Activated naive CD4-positive, alpha-beta T cell treated with anti-CD3 and anti-CD28 coated beads, Interleukin-2, amount 10 ng/mL, durations not matched to agents 7 days and 5 days (primary cell): ENCODE measurements around the gene POLR2A.
A peak's percentile ranks its signal among the peaks of the same experiment; 100 is the strongest.
"Not testable (repeated sequence)": the region's sequence is repeated elsewhere in the genome, so short reads cannot be mapped to it uniquely, and the experiment has no call there.

Source experiments
- CTCF ChIA-PET: fragments of 350-600 bp; sonication (Branson Sonifier 250); formaldehyde crosslinking; loops from one replicate; lab custom pipeline; 2021; ENCODE audit warnings: antibody characterized with exemption; lab: Charles Lee
- DNase-seq: peaks from one replicate; pipeline ENCODE4 v3.0.0-alpha.2; 2020
- H3K27ac Mint-ChIP-seq: one replicate; pipeline ENCODE4 v1.8.0; 2021; ENCODE audit warnings: mild to moderate bottlenecking, moderate library complexity, mixed read lengths
- H3K27me3 Mint-ChIP-seq: one replicate; pipeline ENCODE4 v1.8.0; 2021; ENCODE audit warnings: mild to moderate bottlenecking, mixed read lengths
- H3K36me3 Mint-ChIP-seq: one replicate; pipeline ENCODE4 v1.8.0; 2021; ENCODE audit warnings: mixed read lengths
- H3K4me1 Mint-ChIP-seq: one replicate; pipeline ENCODE4 v1.8.0; 2021; ENCODE audit warnings: mixed read lengths
- H3K4me3 Mint-ChIP-seq: one replicate; pipeline ENCODE4 v1.8.0; 2021; ENCODE audit warnings: mild to moderate bottlenecking, moderate library complexity, mixed read lengths
- H3K9me3 Mint-ChIP-seq: one replicate; pipeline ENCODE4 v1.8.0; 2021; ENCODE audit warnings: mixed read lengths

POLR2A gene

DNA sequence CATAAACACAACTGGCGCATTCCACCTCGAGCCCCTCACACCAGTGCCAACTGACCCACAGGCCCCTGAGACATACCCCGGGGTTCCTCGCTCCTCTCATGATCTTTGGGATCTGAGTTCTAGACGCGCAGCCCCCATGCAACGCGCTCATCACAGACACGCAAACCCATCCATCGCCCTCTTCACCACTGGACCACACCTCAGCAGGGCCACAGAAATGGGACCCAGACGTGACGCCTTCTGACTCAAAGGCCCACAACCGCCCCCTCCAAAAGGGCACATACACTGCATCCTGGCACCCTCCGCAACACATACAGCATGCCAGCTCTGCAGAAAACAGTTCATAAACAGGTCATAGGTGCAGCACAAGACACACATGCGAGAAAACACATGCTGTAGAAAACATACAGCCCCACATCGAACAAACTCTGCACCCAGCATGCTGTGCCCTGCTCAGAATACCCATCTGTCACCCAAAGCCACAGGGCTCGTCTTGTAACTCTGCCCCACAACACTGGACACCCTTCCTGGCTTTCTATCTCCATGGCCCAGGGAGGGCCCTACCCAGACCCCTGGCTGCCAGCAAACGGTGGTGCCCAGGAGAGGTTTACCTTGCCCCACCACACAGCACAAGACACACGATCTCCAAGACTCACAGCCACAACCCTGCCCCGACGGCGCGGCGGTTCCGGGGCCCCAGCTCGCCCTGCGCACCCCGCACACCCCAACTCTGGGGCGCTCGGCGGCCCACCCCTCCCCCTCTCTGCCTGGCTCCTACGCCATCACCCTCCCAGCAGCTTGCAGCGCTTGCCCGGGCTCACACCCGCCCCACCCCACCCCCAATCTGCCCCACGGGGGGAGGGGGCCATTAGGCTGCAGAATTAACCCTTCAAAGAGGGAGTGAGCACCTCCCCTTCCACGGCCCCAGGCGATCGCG, 5.6 kb upstream of the POLR2A start:
- peak overlapping the region; percentile 79 for H3K4me3 Mint-ChIP-seq
- peak; percentile 81 for DNase-seq
- H3K27me3 Mint-ChIP-seq: no peaks in the 10 kb centered on the region
- CTCF ChIA-PET: interaction anchor here (1.4 kb wide), 1 partner anchor 40 kb away, joined by 3 read pairs; no protein-coding TSS in a partner anchor
- peaks cover 18% of the 10 kb centered on the region for H3K36me3 Mint-ChIP-seq
- H3K4me1 Mint-ChIP-seq: peaks cover 67% of the 10 kb centered on the region
- no peaks in the 10 kb centered on the region for H3K9me3 Mint-ChIP-seq
- H3K27ac Mint-ChIP-seq: peak overlapping the region; percentile 78

DNA sequence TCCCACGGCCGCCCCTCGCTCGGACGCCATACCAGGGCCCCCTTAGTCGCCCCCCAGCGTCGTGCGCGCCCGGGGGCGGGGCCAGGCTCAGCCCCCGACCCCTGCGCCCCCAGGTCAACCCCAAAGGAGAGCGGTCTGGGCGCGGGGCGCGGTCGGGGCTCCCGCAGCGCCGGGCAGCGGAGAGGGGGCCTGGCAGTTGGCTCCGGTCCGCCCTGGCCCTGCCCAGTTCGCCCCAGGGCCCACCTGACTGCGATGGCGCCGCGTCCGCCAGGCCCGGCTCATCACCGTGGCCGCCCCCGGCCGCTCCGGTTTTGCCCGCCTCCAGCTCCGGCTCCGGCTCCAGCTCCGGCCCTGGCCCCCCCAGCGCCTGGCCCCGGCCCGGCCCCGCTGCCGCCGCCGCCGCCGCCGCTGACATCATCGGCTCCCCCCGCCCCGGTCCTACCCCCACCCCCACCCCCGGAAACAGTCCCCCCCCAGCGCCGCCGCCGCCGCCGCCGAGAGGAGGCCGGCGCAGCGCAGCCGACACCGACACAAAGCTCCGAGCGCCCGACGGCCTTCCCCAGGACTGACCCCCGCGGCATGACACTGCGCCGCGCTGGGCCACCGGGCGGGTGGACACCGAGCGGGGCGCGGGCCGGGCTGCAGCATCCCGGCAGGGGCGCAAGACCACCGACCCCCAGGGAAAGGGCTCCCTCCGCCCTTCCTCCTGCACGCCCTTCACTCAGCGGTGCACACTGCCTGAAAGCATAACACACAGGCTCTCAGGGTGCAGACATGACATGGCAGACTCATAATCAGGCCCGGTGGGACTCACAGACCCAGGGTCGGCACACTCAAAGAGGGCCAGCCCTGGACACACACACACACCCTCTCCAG, 4.7 kb upstream of the POLR2A start, which contains the start of gene ZBTB4:
Gene ZBTB4, minus strand, starts transcription at position 419 of the 876 bp plus-strand sequence. CDS start 12,830 bp downstream, outside the sequence.
- H3K9me3 Mint-ChIP-seq: no peaks in the 10 kb centered on the region
- H3K4me1 Mint-ChIP-seq: peaks cover 67% of the 10 kb centered on the region
- no peaks in the 10 kb centered on the region for H3K27me3 Mint-ChIP-seq
- peak within 1 kb of the TSS; percentile 90 for H3K4me3 Mint-ChIP-seq
- peak within 1 kb of the TSS; percentile 95 for H3K27ac Mint-ChIP-seq
- peaks cover 18% of the 10 kb centered on the region for H3K36me3 Mint-ChIP-seq
- CTCF ChIA-PET: interaction anchor here (0.8 to 3.9 kb wide), 3 partner anchors 43 to 124 kb away, joined by 3 to 19 read pairs (median 3); partner anchors contain the start of gene TMEM102
- peak; percentile 72 for DNase-seq

DNA sequence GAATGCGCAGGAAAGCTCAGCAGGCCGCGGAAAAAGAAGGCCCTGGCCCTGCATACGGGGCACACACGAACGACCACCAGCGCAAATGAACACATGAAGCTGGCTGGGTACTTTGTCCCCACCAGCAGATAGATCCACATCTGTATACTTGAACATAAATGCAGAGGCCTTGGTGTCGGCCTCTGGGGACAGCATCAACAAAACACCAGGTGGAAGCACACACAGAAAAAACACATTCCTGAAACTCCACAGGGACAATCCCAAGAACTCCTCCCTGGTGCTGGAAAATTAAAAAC, 4.1 kb upstream of the POLR2A start:
- peaks cover 72% of the 10 kb centered on the region for H3K4me1 Mint-ChIP-seq
- CTCF ChIA-PET: interaction anchor here (0.8 to 3.9 kb wide), 3 partner anchors 44 to 124 kb away, joined by 3 to 19 read pairs (median 3); partner anchors contain the start of gene TMEM102
- H3K4me3 Mint-ChIP-seq: peak overlapping the region; percentile 90
- H3K9me3 Mint-ChIP-seq: no peaks in the 10 kb centered on the region
- DNase-seq: no peak
- peaks cover 21% of the 10 kb centered on the region for H3K36me3 Mint-ChIP-seq
- no peaks in the 10 kb centered on the region for H3K27me3 Mint-ChIP-seq
- H3K27ac Mint-ChIP-seq: peak overlapping the region; percentile 95

DNA sequence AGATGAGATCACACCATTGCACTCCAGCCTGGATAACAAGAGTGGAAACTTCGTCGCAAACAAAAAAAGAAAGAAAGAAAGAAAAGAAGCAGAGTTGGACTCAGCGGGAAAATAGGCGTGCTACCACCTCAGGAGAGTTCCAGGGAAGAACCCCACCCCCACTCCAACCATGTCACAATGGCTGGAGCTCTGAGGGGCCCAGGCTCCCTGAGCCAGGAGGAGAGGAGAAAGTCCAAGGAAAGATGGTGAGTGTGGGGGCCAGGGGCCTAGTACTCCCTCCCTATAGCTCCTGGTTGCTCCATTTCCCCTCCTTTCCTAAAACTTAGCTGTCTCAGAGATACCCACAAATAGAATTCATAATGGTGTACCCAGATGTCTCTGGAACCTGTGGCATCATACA, 2.9 kb upstream of the POLR2A start, which contains the start of gene SLC35G6:
Gene SLC35G6, plus strand, starts transcription at position 172 of the 400 bp plus-strand sequence. Its CDS starts 71 bp downstream, at position 243.
- peaks cover 24% of the 10 kb centered on the region for H3K36me3 Mint-ChIP-seq
- H3K9me3 Mint-ChIP-seq, DNase-seq, H3K27me3 Mint-ChIP-seq: not testable (repeated sequence)
- CTCF ChIA-PET: interaction anchor here (3.9 kb wide), 1 partner anchor 45 kb away, joined by 19 read pairs; the partner anchor contains the start of gene TMEM102
- peak within 1 kb of the TSS; percentile 95 for H3K27ac Mint-ChIP-seq
- H3K4me3 Mint-ChIP-seq: peak within 1 kb of the TSS; percentile 90
- H3K4me1 Mint-ChIP-seq: peaks cover 75% of the 10 kb centered on the region

DNA sequence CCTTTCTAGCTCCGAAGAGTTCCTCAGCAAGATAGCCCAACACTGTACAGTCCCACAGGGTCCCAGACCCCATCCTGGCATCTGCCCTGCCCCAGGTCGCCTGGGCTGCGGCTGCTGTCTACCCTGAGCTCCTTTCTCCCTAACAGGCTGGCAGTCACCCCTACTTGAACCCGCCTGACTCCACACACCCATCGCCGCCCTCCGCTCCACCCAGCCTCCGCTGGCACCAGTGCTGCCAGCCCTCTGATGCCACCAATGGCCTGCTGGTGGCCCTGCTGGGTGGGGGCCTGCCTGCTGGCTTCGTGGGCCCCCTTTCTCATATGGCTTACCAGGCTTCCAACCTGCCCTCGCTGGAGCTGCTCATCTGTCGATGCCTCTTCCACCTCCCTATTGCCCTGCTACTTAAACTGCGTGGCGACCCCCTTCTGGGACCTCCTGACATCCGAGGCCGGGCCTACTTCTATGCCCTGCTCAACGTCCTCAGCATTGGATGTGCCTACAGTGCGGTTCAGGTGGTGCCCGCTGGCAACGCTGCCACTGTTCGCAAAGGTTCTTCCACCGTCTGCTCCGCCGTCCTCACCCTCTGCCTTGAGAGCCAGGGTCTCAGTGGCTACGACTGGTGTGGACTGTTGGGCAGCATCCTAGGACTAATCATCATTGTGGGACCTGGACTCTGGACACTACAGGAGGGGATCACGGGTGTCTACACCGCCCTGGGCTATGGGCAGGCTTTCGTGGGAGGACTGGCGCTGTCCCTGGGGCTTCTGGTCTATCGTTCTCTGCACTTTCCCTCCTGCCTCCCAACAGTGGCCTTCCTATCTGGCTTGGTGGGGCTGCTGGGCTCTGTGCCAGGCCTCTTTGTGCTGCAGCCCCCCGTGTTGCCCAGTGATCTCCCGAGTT, 2.1 kb upstream of the POLR2A start:
- not testable (repeated sequence) for H3K27me3 Mint-ChIP-seq, DNase-seq, H3K9me3 Mint-ChIP-seq
- peaks cover 22% of the 10 kb centered on the region for H3K36me3 Mint-ChIP-seq
- peak overlapping the region; percentile 100 for H3K27ac Mint-ChIP-seq
- CTCF ChIA-PET: interaction anchor here (3.9 kb wide), 1 partner anchor 46 kb away, joined by 19 read pairs; the partner anchor contains the start of gene TMEM102
- peak overlapping the region; percentile 99 for H3K4me3 Mint-ChIP-seq
- H3K4me1 Mint-ChIP-seq: peaks cover 74% of the 10 kb centered on the region

DNA sequence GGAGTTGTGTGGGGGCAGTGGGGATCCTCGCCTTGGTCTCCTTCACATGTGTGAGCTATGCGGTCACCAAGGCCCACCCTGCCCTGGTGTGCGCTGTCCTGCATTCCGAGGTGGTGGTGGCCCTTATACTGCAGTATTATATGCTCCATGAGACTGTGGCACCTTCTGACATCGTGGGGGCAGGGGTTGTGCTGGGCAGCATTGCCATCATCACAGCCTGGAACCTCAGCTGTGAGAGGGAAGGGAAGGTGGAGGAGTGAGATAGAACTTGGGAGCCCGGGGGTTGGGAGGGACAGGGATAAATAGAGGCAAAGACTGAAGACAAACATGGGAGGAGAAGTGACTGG, 1.5 kb upstream of the POLR2A start:
- not testable (repeated sequence) for H3K27me3 Mint-ChIP-seq, H3K9me3 Mint-ChIP-seq, DNase-seq
- peaks cover 74% of the 10 kb centered on the region for H3K4me1 Mint-ChIP-seq
- H3K4me3 Mint-ChIP-seq: peak overlapping the region; percentile 99
- CTCF ChIA-PET: interaction anchor here (3.9 kb wide), 1 partner anchor 47 kb away, joined by 19 read pairs; the partner anchor contains the start of gene TMEM102
- H3K27ac Mint-ChIP-seq: peak overlapping the region; percentile 100
- H3K36me3 Mint-ChIP-seq: peaks cover 28% of the 10 kb centered on the region

DNA sequence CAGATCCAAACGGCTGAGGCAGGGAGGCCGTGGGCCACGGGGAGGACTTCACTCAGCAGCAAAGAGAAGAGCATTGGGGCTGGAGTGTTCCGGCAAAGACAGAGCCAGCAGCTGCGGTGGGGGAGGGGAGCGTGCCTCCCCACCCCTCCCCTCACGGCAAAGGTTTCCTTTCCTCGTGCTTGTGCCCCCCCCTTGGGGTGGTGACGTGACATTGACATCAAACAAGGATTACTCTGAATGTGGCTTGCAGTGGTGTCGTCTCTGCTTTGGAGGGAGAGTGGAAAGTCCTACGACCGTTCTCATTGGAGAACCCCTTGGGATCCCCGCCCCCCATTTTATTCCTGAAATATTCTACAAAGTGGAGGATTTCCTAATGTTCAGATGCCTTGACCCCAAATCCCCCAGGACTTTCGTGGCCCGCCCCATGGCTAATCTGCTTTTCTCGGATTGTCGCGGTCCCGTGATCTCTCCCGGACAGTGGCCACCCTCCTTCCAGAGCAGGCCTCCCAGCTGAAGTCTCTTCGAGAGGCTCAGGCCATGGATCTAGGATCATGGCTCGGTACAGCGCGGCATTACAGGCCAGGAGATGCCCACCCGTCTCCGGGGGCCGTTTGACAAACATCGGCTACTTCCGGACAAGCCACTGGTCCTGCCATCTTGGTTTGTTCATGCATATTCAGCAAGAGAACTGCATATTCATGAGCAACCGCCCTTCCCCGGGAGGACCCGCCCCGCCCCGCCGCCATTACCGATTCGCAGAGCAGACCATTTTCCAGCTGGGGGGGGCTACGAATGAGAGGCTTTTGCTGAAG, 705 bp upstream of the POLR2A start:
- no peaks in the 10 kb centered on the region for H3K9me3 Mint-ChIP-seq
- CTCF ChIA-PET: interaction anchor here (3.9 kb wide), 1 partner anchor 47 kb away, joined by 19 read pairs; the partner anchor contains the start of gene TMEM102
- no peaks in the 10 kb centered on the region for H3K27me3 Mint-ChIP-seq
- peak overlapping the region; percentile 99 for H3K4me3 Mint-ChIP-seq
- peaks cover 27% of the 10 kb centered on the region for H3K36me3 Mint-ChIP-seq
- H3K27ac Mint-ChIP-seq: peak overlapping the region; percentile 100
- H3K4me1 Mint-ChIP-seq: peaks cover 71% of the 10 kb centered on the region
- DNase-seq: peak; percentile 97

DNA sequence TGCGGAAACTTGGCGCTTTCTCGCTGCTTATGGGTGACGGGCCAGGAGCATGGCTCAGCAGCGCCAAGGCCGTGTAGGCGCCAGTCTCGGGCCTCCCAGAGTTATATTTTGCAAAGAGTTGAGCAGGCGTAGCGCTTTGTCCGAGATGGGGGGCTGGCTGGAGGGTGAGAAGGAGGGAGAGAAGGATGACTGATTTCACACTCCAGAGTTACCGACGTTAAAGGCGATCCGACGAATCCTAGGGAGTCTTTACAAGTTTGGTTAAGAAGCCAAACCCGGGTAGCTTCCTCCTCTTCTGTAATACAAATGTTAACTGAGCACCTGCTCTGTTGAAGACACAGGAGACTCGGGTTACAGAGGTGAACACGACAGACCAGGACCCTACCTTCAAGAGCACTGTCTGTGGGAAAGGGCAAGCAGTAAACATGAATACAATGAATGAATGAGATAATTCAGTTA, 782 bp downstream of the POLR2A start:
- peak overlapping the region; percentile 99 for H3K4me3 Mint-ChIP-seq
- no peaks in the 10 kb centered on the region for H3K27me3 Mint-ChIP-seq
- H3K27ac Mint-ChIP-seq: peak overlapping the region; percentile 100
- CTCF ChIA-PET: interaction anchor here (2.2 to 2.4 kb wide), 2 partner anchors 49 to 76 kb away, joined by 8 to 13 read pairs; no protein-coding TSS in a partner anchor
- no peak for DNase-seq
- peaks cover 28% of the 10 kb centered on the region for H3K36me3 Mint-ChIP-seq
- H3K4me1 Mint-ChIP-seq: peaks cover 77% of the 10 kb centered on the region
- no peaks in the 10 kb centered on the region for H3K9me3 Mint-ChIP-seq

DNA sequence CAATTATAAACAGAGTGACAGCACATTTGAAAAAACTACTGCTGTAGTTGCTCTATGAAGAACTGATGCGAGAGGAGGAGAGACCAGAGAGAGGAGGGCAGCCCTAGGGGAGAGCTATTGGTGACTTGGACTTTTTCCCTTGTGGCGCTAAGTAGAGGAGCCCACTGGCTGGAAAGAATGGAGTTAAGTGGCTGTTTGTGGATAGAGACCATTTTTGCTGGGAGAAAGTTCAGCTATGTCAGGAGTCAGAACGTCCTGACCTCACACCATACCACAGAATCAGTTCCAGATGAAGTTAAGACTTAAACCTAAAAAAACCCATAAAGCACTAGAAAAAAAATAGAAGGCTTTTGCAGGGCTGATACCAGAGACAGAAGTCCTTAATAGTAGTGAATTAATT, 2.0 kb downstream of the POLR2A start:
- peaks cover 29% of the 10 kb centered on the region for H3K36me3 Mint-ChIP-seq
- H3K27ac Mint-ChIP-seq: peak overlapping the region; percentile 50
- no peaks in the 10 kb centered on the region for H3K27me3 Mint-ChIP-seq
- no peaks in the 10 kb centered on the region for H3K9me3 Mint-ChIP-seq
- peaks cover 76% of the 10 kb centered on the region for H3K4me1 Mint-ChIP-seq
- peak overlapping the region; percentile 99 for H3K4me3 Mint-ChIP-seq
- CTCF ChIA-PET: interaction anchor here (1.6 to 2.4 kb wide), 4 partner anchors 28 to 201 kb away, joined by 4 to 13 read pairs (median 6); partner anchors contain the start of genes TP53 and WRAP53
- no peak for DNase-seq

DNA sequence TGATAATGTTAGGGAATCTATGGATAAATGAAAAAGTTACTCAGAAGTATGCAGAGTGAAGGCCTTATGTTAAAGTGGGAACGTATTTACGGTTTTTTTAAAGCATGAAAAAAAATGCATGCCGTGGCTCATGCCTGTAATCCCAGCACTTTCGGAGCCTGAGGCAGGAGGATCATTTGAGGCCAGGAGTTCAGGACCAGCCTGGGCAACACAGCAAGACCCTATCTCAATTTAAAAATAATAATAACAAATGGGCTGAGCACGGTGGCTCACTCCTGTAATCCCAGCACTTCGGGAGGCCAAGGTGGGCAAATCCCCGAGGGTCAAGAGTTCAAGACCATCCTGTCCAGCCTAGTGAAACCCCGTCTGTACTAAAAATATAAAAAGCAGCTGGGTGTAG, 6.0 kb downstream of the POLR2A start:
- Mint-ChIP-seq H3K36me3 (peaks cover 44% of the 10 kb centered on the region), H3K27me3 (no peaks in the 10 kb centered on the region), H3K4me3 (no peak overlapping the region), H3K4me1 (peaks cover 67% of the 10 kb centered on the region), H3K27ac (no peak overlapping the region), H3K9me3 (no peaks in the 10 kb centered on the region)
- no peak for DNase-seq
- CTCF ChIA-PET: interaction anchor here (0.6 kb wide), 1 partner anchor 31 kb away, joined by 3 read pairs; no protein-coding TSS in a partner anchor

DNA sequence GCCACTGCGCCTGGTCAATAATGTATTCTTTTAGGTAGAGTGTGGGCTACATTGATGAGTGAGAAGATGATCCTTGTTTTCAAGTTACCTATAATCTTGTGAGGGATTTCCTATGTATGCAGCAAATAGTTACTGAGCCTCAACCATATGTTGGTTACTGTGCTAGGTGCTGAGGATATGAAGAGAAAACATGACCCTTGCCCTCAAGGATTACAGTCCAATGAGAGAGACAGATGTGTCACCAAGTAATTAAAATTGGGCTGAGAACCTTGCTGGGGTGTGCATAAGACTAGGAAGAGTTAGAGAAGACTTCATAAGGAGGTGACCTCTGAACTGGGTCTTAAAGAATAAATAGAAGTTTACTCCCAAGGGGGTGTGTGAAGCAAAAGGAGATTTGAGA, 7.4 kb downstream of the POLR2A start:
- Mint-ChIP-seq H3K27ac (peak overlapping the region; percentile 20), H3K27me3 (no peaks in the 10 kb centered on the region), H3K36me3 (peaks cover 49% of the 10 kb centered on the region), H3K9me3 (no peaks in the 10 kb centered on the region), H3K4me1 (peaks cover 59% of the 10 kb centered on the region), H3K4me3 (no peak overlapping the region)
- DNase-seq: no peak
- CTCF ChIA-PET: interaction anchor here (1.5 kb wide), 1 partner anchor 55 kb away, joined by 5 read pairs; no protein-coding TSS in a partner anchor

DNA sequence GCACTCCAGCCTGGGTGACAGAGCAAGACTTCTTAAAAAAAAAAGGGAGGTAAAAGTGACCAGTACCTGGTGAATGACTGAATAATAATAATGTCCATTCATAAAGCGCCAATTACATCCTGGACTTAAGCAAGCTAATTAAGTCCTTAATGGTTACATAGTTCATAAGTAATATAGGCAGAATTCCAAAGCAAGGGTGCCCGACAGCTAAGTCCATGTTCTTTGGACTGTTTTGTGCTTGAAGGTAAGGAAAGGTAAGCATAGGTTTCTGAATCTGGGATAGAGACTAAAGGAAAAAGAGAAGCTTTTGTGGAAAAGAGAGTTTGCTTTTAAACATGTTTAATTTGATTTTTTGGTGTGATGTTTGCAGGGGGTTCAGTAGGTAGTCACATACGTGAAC, 9.8 kb downstream of the POLR2A start:
- H3K36me3 Mint-ChIP-seq: peaks cover 58% of the 10 kb centered on the region
- CTCF ChIA-PET: interaction anchor here (1.0 to 1.2 kb wide), 2 partner anchors 9 to 66 kb away, joined by 5 read pairs; no protein-coding TSS in a partner anchor
- H3K27me3 Mint-ChIP-seq: no peaks in the 10 kb centered on the region
- DNase-seq: no peak
- no peak overlapping the region for H3K4me3 Mint-ChIP-seq
- peaks cover 40% of the 10 kb centered on the region for H3K4me1 Mint-ChIP-seq
- H3K9me3 Mint-ChIP-seq: no peaks in the 10 kb centered on the region
- H3K27ac Mint-ChIP-seq: no peak overlapping the region
